GM20431 (cell line): ENCODE data around the gene UBXN6.

ENCODE experiments used
- in situ Hi-C: fragments of 300-500 bp; cut with MseI, MboI; formaldehyde crosslinking; loops from one replicate; pipeline ENCODE4 v1.15.0; 2020; ENCODE audit warnings: low sequenced_read_pairs; ENCODE audit not compliant: unreplicated experiment

The UBXN6 gene

GRCh38 chr19:4443966-4444764 is 13.4 kb downstream of the UBXN6 start:
- in situ Hi-C loops, result no loop called here

- in situ Hi-C loops, result no loop called here
Observed at GRCh38 chr19:4443188-4443587, 14.4 kb downstream of the UBXN6 start.

GRCh38 chr19:4442819-4443146 is 14.8 kb downstream of the UBXN6 start:
- in situ Hi-C loops, result no loop called here

- in situ Hi-C loops, result no loop called here
Observed at GRCh38 chr19:4441994-4442818, 15.4 kb downstream of the UBXN6 start.

GRCh38 chr19:4439243-4439642 is 18.4 kb downstream of the UBXN6 start:
- in situ Hi-C loops, result no loop called here

GRCh38 chr19:4437103-4437502 is 20.5 kb downstream of the UBXN6 start:
- in situ Hi-C loops, result no loop called here

GRCh38 chr19:4436231-4436630 is 21.4 kb downstream of the UBXN6 start:
- in situ Hi-C loops, result no loop called here

- in situ Hi-C loops, result no loop called here
Observed at GRCh38 chr19:4434391-4434790, 23.2 kb downstream of the UBXN6 start.

GRCh38 chr19:4432918-4433506 is 24.6 kb downstream of the UBXN6 start:
- in situ Hi-C loops, result no loop called here

GRCh38 chr19:4431808-4432674 is 25.6 kb downstream of the UBXN6 start:
- in situ Hi-C loops, result no loop called here

- in situ Hi-C loops, result no loop called here
Observed at GRCh38 chr19:4431296-4431695, 26.3 kb downstream of the UBXN6 start.

- in situ Hi-C loops, result no loop called here
Observed at GRCh38 chr19:4430760-4431159, 26.8 kb downstream of the UBXN6 start.

- in situ Hi-C loops, result no loop called here
Observed at GRCh38 chr19:4429771-4430171, 27.8 kb downstream of the UBXN6 start.

- in situ Hi-C loops, result no loop called here
Observed at GRCh38 chr19:4429256-4429655, 28.3 kb downstream of the UBXN6 start.

- in situ Hi-C loops, result no loop called here
Observed at GRCh38 chr19:4428326-4428975, 29.1 kb downstream of the UBXN6 start.

GRCh38 chr19:4425537-4425936 is 32.1 kb downstream of the UBXN6 start:
- in situ Hi-C loops, result no loop called here

GRCh38 chr19:4423416-4424126 is 34.0 kb downstream of the UBXN6 start:
- in situ Hi-C loops, result no loop called here

GRCh38 chr19:4416268-4416667 is 41.3 kb downstream of the UBXN6 start:
- in situ Hi-C loops, result no loop called here

GRCh38 chr19:4415352-4415751 is 42.2 kb downstream of the UBXN6 start:
- in situ Hi-C loops, result no loop called here
